ENCODE measurements around the gene TTC7B. TPM values are rescaled to one million over a fixed set of nuclear protein-coding genes. Genes with fewer than 3 reads are reported as not detected.

The TTC7B gene
- polyA plus RNA-seq, 1 donor (not counting 4 experiments of a cell fraction or from before 2014, with no cell fraction given) = 21.4 TPM

GRCh38 chr14:90812109-90812508 is 4.1 kb downstream of the TTC7B start:
- Histone ChIP-seq H3K4me3 (ENCODE audit: control insufficient read depth in 2 of 3, extremely low read depth in 1 of 3, insufficient read depth in 2 of 3, low read depth in 1 of 3, low read length in 3 of 3) (no peak overlapping the region), H3K36me3 (ENCODE audit: control insufficient read depth in 2 of 2, extremely low read depth in 1 of 2, insufficient read depth in 2 of 2, low read length in 2 of 2) (no peaks in the 10 kb centered on the region), H2AFZ (ENCODE audit: control insufficient read depth, low read length) (no peak overlapping the region), H3K79me2 (ENCODE audit: control insufficient read depth, insufficient read depth, low read length) (peaks cover 56% of the 10 kb centered on the region), H4K20me1 (ENCODE audit: control insufficient read depth, extremely low read depth, insufficient read depth, low read length) (no peaks in the 10 kb centered on the region), H3K4me1 (ENCODE audit: control insufficient read depth, extremely low read depth, insufficient read depth, low read length) (peaks cover 20% of the 10 kb centered on the region), H3K9me1 (ENCODE audit: control insufficient read depth, extremely low read depth, insufficient read depth, low read length) (peaks cover 2% of the 10 kb centered on the region), H3K4me2 (ENCODE audit: control insufficient read depth, extremely low read depth, insufficient read depth, low read depth, low read length) (no peak overlapping the region), H3K9me3 (ENCODE audit: control insufficient read depth, low read depth, low read length) (no peaks in the 10 kb centered on the region), H3K9ac (ENCODE audit: control insufficient read depth, extremely low read depth, insufficient read depth, low read length) (no peak overlapping the region), H3K27me3 (ENCODE audit: control insufficient read depth, extremely low read depth, insufficient read depth, low read length) (no peaks in the 10 kb centered on the region), H3K27ac (ENCODE audit: control insufficient read depth, insufficient read depth, low read length) (no peak overlapping the region)
- TF ChIP-seq EZH2 (IDR thresholded peaks at IDR 0.05; ENCODE audit: low read length) (no peak), CTCF (optimal IDR thresholded peaks at IDR 0.05 in 1 of 3, IDR thresholded peaks at IDR 0.05 in 1 of 3, conservative IDR thresholded peaks at IDR 0.05 in 1 of 3; ENCODE audit: extremely low read depth in 1 of 3, insufficient read depth in 2 of 3, low read length in 3 of 3) (no peak)
- DNase-seq (ENCODE audit: low read depth, low spot score) = no peak
- FAIRE-seq = no peak
- dilution Hi-C loops (cut with MboI; ENCODE audit: extremely low pct_ligation_motif_present, low sequenced_read_pairs) = no loop called here

GRCh38 chr14:90811641-90812040 is 4.6 kb downstream of the TTC7B start:
- no peak overlapping the region for H3K4me2 ChIP-seq (ENCODE audit: control insufficient read depth, extremely low read depth, insufficient read depth, low read depth, low read length)
- DNase-seq (ENCODE audit: low read depth, low spot score) (no peak), FAIRE-seq (no peak)
- no peaks in the 10 kb centered on the region for H3K36me3 ChIP-seq (ENCODE audit: control insufficient read depth in 2 of 2, extremely low read depth in 1 of 2, insufficient read depth in 2 of 2, low read length in 2 of 2)
- TF ChIP-seq EZH2 (IDR thresholded peaks at IDR 0.05; ENCODE audit: low read length) = no peak
- no peak for TF ChIP-seq CTCF (optimal IDR thresholded peaks at IDR 0.05 in 1 of 3, IDR thresholded peaks at IDR 0.05 in 1 of 3, conservative IDR thresholded peaks at IDR 0.05 in 1 of 3; ENCODE audit: extremely low read depth in 1 of 3, insufficient read depth in 2 of 3, low read length in 3 of 3)
- H3K27ac ChIP-seq (ENCODE audit: control insufficient read depth, insufficient read depth, low read length) = no peak overlapping the region
- H3K4me1 ChIP-seq (ENCODE audit: control insufficient read depth, extremely low read depth, insufficient read depth, low read length) = peaks cover 20% of the 10 kb centered on the region
- H4K20me1 ChIP-seq (ENCODE audit: control insufficient read depth, extremely low read depth, insufficient read depth, low read length) = no peaks in the 10 kb centered on the region
- dilution Hi-C loops (cut with MboI; ENCODE audit: extremely low pct_ligation_motif_present, low sequenced_read_pairs) = no loop called here
- no peak overlapping the region for H3K4me3 ChIP-seq (ENCODE audit: control insufficient read depth in 2 of 3, extremely low read depth in 1 of 3, insufficient read depth in 2 of 3, low read depth in 1 of 3, low read length in 3 of 3)
- H3K9me3 ChIP-seq (ENCODE audit: control insufficient read depth, low read depth, low read length) = no peaks in the 10 kb centered on the region
- no peak overlapping the region for H3K9ac ChIP-seq (ENCODE audit: control insufficient read depth, extremely low read depth, insufficient read depth, low read length)
- H2AFZ ChIP-seq (ENCODE audit: control insufficient read depth, low read length) = no peak overlapping the region
- H3K27me3 ChIP-seq (ENCODE audit: control insufficient read depth, extremely low read depth, insufficient read depth, low read length) = no peaks in the 10 kb centered on the region
- H3K9me1 ChIP-seq (ENCODE audit: control insufficient read depth, extremely low read depth, insufficient read depth, low read length) = peaks cover 2% of the 10 kb centered on the region
- H3K79me2 ChIP-seq (ENCODE audit: control insufficient read depth, insufficient read depth, low read length) = peaks cover 58% of the 10 kb centered on the region

Measured in keratinocyte (primary cell).